GM19099 (cell line): ENCODE data around the gene S1PR4.

ENCODE experiments used
- POLR2A ChIP-seq: IDR thresholded peaks from 3 replicates; pipeline ENCODE4 v1.6.1; 2011; ENCODE audit warnings: low read depth; ENCODE audit not compliant: insufficient read length; ENCODE audit errors: extremely low read depth

Gene S1PR4

GRCh38 chr19:3178377-3178972, at the start of gene S1PR4:
Gene S1PR4 (plus strand): TSS chr19:3178769. CDS start chr19:3178793, 24 bp downstream.
- peak; percentile 81 for TF ChIP-seq POLR2A

GRCh38 chr19:3129112-3129511, 49.5 kb upstream of the S1PR4 start:
- no peak for TF ChIP-seq POLR2A

GRCh38 chr19:3131168-3131567, 47.4 kb upstream of the S1PR4 start:
- TF ChIP-seq POLR2A: no peak

GRCh38 chr19:3132971-3133792, 45.4 kb upstream of the S1PR4 start:
- peak; percentile 52 for TF ChIP-seq POLR2A

GRCh38 chr19:3133793-3134116, 44.8 kb upstream of the S1PR4 start:
- no peak for TF ChIP-seq POLR2A

GRCh38 chr19:3135961-3136683, 42.4 kb upstream of the S1PR4 start, which contains the start of gene GNA15:
Gene GNA15 (plus strand): TSS chr19:3136033. CDS start chr19:3136451, 418 bp downstream.
- peak; percentile 11 for TF ChIP-seq POLR2A

- no peak for TF ChIP-seq POLR2A
Observed at GRCh38 chr19:3136684-3137055, 41.9 kb upstream of the S1PR4 start.

- TF ChIP-seq POLR2A: no peak
Observed at GRCh38 chr19:3137119-3137518, 41.5 kb upstream of the S1PR4 start.

- no peak for TF ChIP-seq POLR2A
Observed at GRCh38 chr19:3138268-3138667, 40.3 kb upstream of the S1PR4 start.

- no peak for TF ChIP-seq POLR2A
Observed at GRCh38 chr19:3140667-3141038, 37.9 kb upstream of the S1PR4 start.

GRCh38 chr19:3142292-3142670, 36.3 kb upstream of the S1PR4 start:
- no peak for TF ChIP-seq POLR2A

- TF ChIP-seq POLR2A: no peak
Observed at GRCh38 chr19:3142781-3143337, 35.7 kb upstream of the S1PR4 start.

GRCh38 chr19:3145909-3146676, 32.5 kb upstream of the S1PR4 start:
- no peak for TF ChIP-seq POLR2A

GRCh38 chr19:3146677-3147100, 31.9 kb upstream of the S1PR4 start:
- no peak for TF ChIP-seq POLR2A

GRCh38 chr19:3148503-3148902, 30.1 kb upstream of the S1PR4 start:
- no peak for TF ChIP-seq POLR2A
